HepG2 (cell line): ENCODE data around the gene UBE2H. TPM values are rescaled to one million over a fixed set of nuclear protein-coding genes. Genes with fewer than 3 reads are reported as not detected.
A peak's percentile ranks its signal among the peaks of the same experiment; 100 is the strongest.

ENCODE experiments used
- CENPT ChIP-seq: sonication (generic); formaldehyde crosslinking; IDR thresholded peaks from 2 replicates; pipeline ENCODE4 v1.8.0; 2022; ENCODE audit warnings: low read depth, mild to moderate bottlenecking, moderate library complexity, missing genetic modification reagents
- HNRNPH1 ChIP-seq: fragments of 200-400 bp; formaldehyde crosslinking; optimal IDR thresholded peaks from 2 replicates; pipeline ENCODE3; 2017; ENCODE audit warnings: mild to moderate bottlenecking, low read depth, low read length
- JUNB ChIP-seq: sonication (generic); formaldehyde crosslinking; IDR thresholded peaks from 2 replicates; pipeline ENCODE4 v1.8.0; 2022; ENCODE audit warnings: missing genetic modification reagents, mild to moderate bottlenecking, borderline replicate concordance
- MAFK ChIP-seq, 2 experiments: IDR thresholded peaks in 1 of 2; conservative IDR thresholded peaks in 1 of 2; 2 replicates each; pipeline ENCODE4 v1.6.1; 2011; ENCODE audit warnings: improper control_type of control experiment in 2 of 2, low read length in 2 of 2
- NFYC ChIP-seq: IDR thresholded peaks from 2 replicates; pipeline ENCODE4 v1.6.1; 2016; ENCODE audit warnings: missing genetic modification reagents, missing compliant biosample characterization
- RORA ChIP-seq: sonication (generic); formaldehyde crosslinking; IDR thresholded peaks from 2 replicates; pipeline ENCODE4 v1.5.0; 2020; ENCODE audit warnings: mild to moderate bottlenecking, missing genetic modification reagents, moderate library complexity
- SKIL ChIP-seq: sonication (generic); formaldehyde crosslinking; IDR thresholded peaks from 2 replicates; pipeline ENCODE4 v1.8.0; 2022; ENCODE audit warnings: missing genetic modification reagents, mild to moderate bottlenecking, moderate library complexity, borderline replicate concordance
- STAT6 ChIP-seq: sonication (generic); formaldehyde crosslinking; IDR thresholded peaks from 2 replicates; pipeline ENCODE4 v1.4.0; 2020; ENCODE audit warnings: missing genetic modification reagents, mild to moderate bottlenecking, borderline replicate concordance
- ZBTB39 ChIP-seq: sonication (generic); formaldehyde crosslinking; IDR thresholded peaks from 2 replicates; pipeline ENCODE4 v1.5.0; 2020; ENCODE audit warnings: missing genetic modification reagents
- ZMAT5 ChIP-seq: sonication (generic); formaldehyde crosslinking; IDR thresholded peaks from 2 replicates; pipeline ENCODE4 v1.5.0; 2020; ENCODE audit warnings: mild to moderate bottlenecking, low read depth, missing genetic modification reagents, borderline replicate concordance
- ZNF264 ChIP-seq: sonication (generic); formaldehyde crosslinking; IDR thresholded peaks from 2 replicates; pipeline ENCODE4 v1.4.0; 2020; ENCODE audit warnings: missing genetic modification reagents
- ZNF280B ChIP-seq: sonication (generic); formaldehyde crosslinking; IDR thresholded peaks from 2 replicates; pipeline ENCODE4 v1.5.0; 2020; ENCODE audit warnings: missing genetic modification reagents, mild to moderate bottlenecking, borderline replicate concordance
- ZNF430 ChIP-seq: sonication (generic); formaldehyde crosslinking; IDR thresholded peaks from 2 replicates; pipeline ENCODE4 v1.9.0; 2021; ENCODE audit warnings: mild to moderate bottlenecking, missing genetic modification reagents
- ZNF501 ChIP-seq: sonication (generic); formaldehyde crosslinking; IDR thresholded peaks from 2 replicates; pipeline ENCODE4 v1.5.1; 2020; ENCODE audit warnings: mild to moderate bottlenecking, moderate library complexity, missing genetic modification reagents
- ZNF512 ChIP-seq: sonication (generic); formaldehyde crosslinking; IDR thresholded peaks from 2 replicates; pipeline ENCODE4 v1.4.0; 2020; ENCODE audit warnings: mild to moderate bottlenecking, missing genetic modification reagents
- ZNF547 ChIP-seq: sonication (generic); formaldehyde crosslinking; IDR thresholded peaks from 2 replicates; pipeline ENCODE4 v1.5.1; 2020; ENCODE audit warnings: mild to moderate bottlenecking, missing genetic modification reagents
- ZNF839 ChIP-seq: sonication (generic); formaldehyde crosslinking; IDR thresholded peaks from 2 replicates; pipeline ENCODE4 v1.4.0; 2020; ENCODE audit warnings: missing genetic modification reagents, mild to moderate bottlenecking, borderline replicate concordance
- polyA plus RNA-seq, 8 experiments: library from polyadenylated mRNA; depleted of rRNA in 3 of 8; stranded (reverse) in 7 of 8; unstranded in 1 of 8; fragments of >200 nt; fragmentation: Illumina TruSeq in 4 of 8; extraction: Trizol in 4 of 8; gene quantifications; 2 replicates each; pipeline versions ENCODE4 v1.2.1 to v1.2.3, GENCODE V29; 2011 to 2016; ENCODE audit warnings: low read depth in 4 of 8, missing spikeins in 1 of 8, mixed read lengths in 1 of 8; ENCODE audit not compliant: insufficient read depth in 1 of 8
- total RNA-seq, 5 experiments: library from RNA; depleted of rRNA; stranded (reverse); fragments of >200 nt; fragmentation: Illumina TruSeq; extraction: Trizol; gene quantifications; 2 replicates each; pipeline ENCODE4 v1.2.3, GENCODE V29; 2016; ENCODE audit warnings: low read depth in 1 of 5

UBE2H gene
- total and polyA plus RNA-seq, 2 of the 13 experiments (the other 11 are each of a cell fraction or from before 2014, with no cell fraction given): 15.5 to 40.1 TPM

GRCh38 chr7:129990403-129991192 is 37.8 kb upstream of the UBE2H start (continued):
- no peak for TF ChIP-seq ZNF512
- TF ChIP-seq ZMAT5 (CRISPR knock-in tag): no peak
- 0 out of 2 replicates have a peak, but pooled peaks have one; percentile 46 for TF ChIP-seq ZNF280B (CRISPR knock-in tag)
- TF ChIP-seq ZNF547 (CRISPR knock-in tag): no peak
- no peak for TF ChIP-seq SKIL (CRISPR knock-in tag)
- TF ChIP-seq ZNF501 (CRISPR knock-in tag): peak; percentile 26; the same call in 1 of the 2 replicates
- no peak for TF ChIP-seq STAT6 (CRISPR knock-in tag)
- no peak for TF ChIP-seq ZBTB39 (CRISPR knock-in tag)
- TF ChIP-seq RORA (CRISPR knock-in tag): no peak
- TF ChIP-seq ZNF839: no peak
- no peak for TF ChIP-seq JUNB (CRISPR knock-in tag)
- TF ChIP-seq ZNF430 (CRISPR knock-in tag): no peak
- no peak for TF ChIP-seq HNRNPH1
- no peak for TF ChIP-seq MAFK (conservative IDR thresholded peaks at IDR 0.05 in 1 of 2, IDR thresholded peaks at IDR 0.05 in 1 of 2; ENCODE audit: low read length in 2 of 2)
- TF ChIP-seq ZNF264 (CRISPR knock-in tag): 0 out of 2 replicates have a peak, but pooled peaks have one; percentile 46
- no peak for TF ChIP-seq CENPT (CRISPR knock-in tag)
- no peak for TF ChIP-seq NFYC (CRISPR knock-in tag)
